Measurements from ENCODE around the gene EXOC4.

The EXOC4 gene

GRCh38 chr7:133361806-133362205, 108.9 kb downstream of the EXOC4 start:
- Histone ChIP-seq H3K27ac (ENCODE audit: low read depth, low read length) (no peak overlapping the region), H3K79me2 (ENCODE audit: control insufficient read depth, low read length) (no peaks in the 10 kb centered on the region), H3K9me3 (ENCODE audit: control insufficient read depth, insufficient read depth, low read length) (no peaks in the 10 kb centered on the region), H3K4me3 (ENCODE audit: low read length) (no peak overlapping the region), H3K36me3 (ENCODE audit: control insufficient read depth, low read length) (peaks cover 4% of the 10 kb centered on the region; the same call in 1 of the 2 replicates), H3K4me2 (ENCODE audit: low read length) (no peak overlapping the region), H4K20me1 (ENCODE audit: control insufficient read depth, insufficient read depth, low read depth, low read length) (no peaks in the 10 kb centered on the region), H3F3A (ENCODE audit: control insufficient read depth, insufficient read depth) (no peaks in the 10 kb centered on the region), H3K27me3 (ENCODE audit: control insufficient read depth, low read length) (no peaks in the 10 kb centered on the region), H3K9me2 (replicated peaks; ENCODE audit: control insufficient read depth, low read length) (no peaks in the 10 kb centered on the region), H3K4me1 (ENCODE audit: control insufficient read depth, low read length) (no peaks in the 10 kb centered on the region)
- TF ChIP-seq CTCF (IDR thresholded peaks at IDR 0.05; ENCODE audit: low read depth, low read length, poor library complexity, severe bottlenecking) (no peak), EZH2phosphoT487 (IDR thresholded peaks at IDR 0.05; ENCODE audit: borderline replicate concordance, low read length) (no peak)

- H3K27me3 ChIP-seq (ENCODE audit: control insufficient read depth, low read length), result no peaks in the 10 kb centered on the region
- H3K36me3 ChIP-seq (ENCODE audit: control insufficient read depth, low read length), result no peaks in the 10 kb centered on the region
- H4K20me1 ChIP-seq (ENCODE audit: control insufficient read depth, insufficient read depth, low read depth, low read length), result no peaks in the 10 kb centered on the region
- H3K9me2 ChIP-seq (replicated peaks; ENCODE audit: control insufficient read depth, low read length), result no peaks in the 10 kb centered on the region
- TF ChIP-seq CTCF (IDR thresholded peaks at IDR 0.05; ENCODE audit: low read depth, low read length, poor library complexity, severe bottlenecking) (no peak), EZH2phosphoT487 (IDR thresholded peaks at IDR 0.05; ENCODE audit: borderline replicate concordance, low read length) (no peak)
- H3F3A ChIP-seq (ENCODE audit: control insufficient read depth, insufficient read depth), result no peaks in the 10 kb centered on the region
- H3K79me2 ChIP-seq (ENCODE audit: control insufficient read depth, low read length), result no peaks in the 10 kb centered on the region
- H3K9me3 ChIP-seq (ENCODE audit: control insufficient read depth, insufficient read depth, low read length), result no peaks in the 10 kb centered on the region
- H3K4me2 ChIP-seq (ENCODE audit: low read length), result no peak overlapping the region
- no peaks in the 10 kb centered on the region for H3K4me1 ChIP-seq (ENCODE audit: control insufficient read depth, low read length)
- no peak overlapping the region for H3K27ac ChIP-seq (ENCODE audit: low read depth, low read length)
- no peak overlapping the region for H3K4me3 ChIP-seq (ENCODE audit: low read length)
Observed at GRCh38 chr7:133364959-133365690, 112.2 kb downstream of the EXOC4 start.

GRCh38 chr7:133365917-133366316, 113.0 kb downstream of the EXOC4 start:
- Histone ChIP-seq H3K9me3 (ENCODE audit: control insufficient read depth, insufficient read depth, low read length) (no peaks in the 10 kb centered on the region), H3K9me2 (replicated peaks; ENCODE audit: control insufficient read depth, low read length) (no peaks in the 10 kb centered on the region), H3K27me3 (ENCODE audit: control insufficient read depth, low read length) (no peaks in the 10 kb centered on the region), H3K4me3 (ENCODE audit: low read length) (no peak overlapping the region), H3K27ac (ENCODE audit: low read depth, low read length) (no peak overlapping the region), H3K36me3 (ENCODE audit: control insufficient read depth, low read length) (no peaks in the 10 kb centered on the region), H3K4me2 (ENCODE audit: low read length) (no peak overlapping the region), H3K4me1 (ENCODE audit: control insufficient read depth, low read length) (no peaks in the 10 kb centered on the region), H4K20me1 (ENCODE audit: control insufficient read depth, insufficient read depth, low read depth, low read length) (no peaks in the 10 kb centered on the region), H3K79me2 (ENCODE audit: control insufficient read depth, low read length) (no peaks in the 10 kb centered on the region), H3F3A (ENCODE audit: control insufficient read depth, insufficient read depth) (no peaks in the 10 kb centered on the region)
- TF ChIP-seq CTCF (IDR thresholded peaks at IDR 0.05; ENCODE audit: low read depth, low read length, poor library complexity, severe bottlenecking) (no peak), EZH2phosphoT487 (IDR thresholded peaks at IDR 0.05; ENCODE audit: borderline replicate concordance, low read length) (no peak)

Measured in DOHH2 (cell line).